Measurements from ENCODE around the gene LYSMD2.
A peak's percentile ranks its signal among the peaks of the same experiment; 100 is the strongest.

Gene LYSMD2

GRCh38 chr15:51718746-51719145 is 18.7 kb downstream of the LYSMD2 start:
- no peak for DNase-seq

- peak; percentile 38 to 39 for DNase-seq
These were observed 19.2 kb downstream of the LYSMD2 start for GRCh38 chr15:51718219-51718618.

- DNase-seq: no peak
These were observed 22.5 kb downstream of the LYSMD2 start for GRCh38 chr15:51714911-51715310.

GRCh38 chr15:51714162-51714561 is 23.3 kb downstream of the LYSMD2 start:
- no peak for DNase-seq

GRCh38 chr15:51709031-51709430 is 28.4 kb downstream of the LYSMD2 start:
- DNase-seq: no peak

GRCh38 chr15:51708013-51708412 is 29.4 kb downstream of the LYSMD2 start:
- no peak for DNase-seq

- no peak for DNase-seq
These were observed 30.4 kb downstream of the LYSMD2 start for GRCh38 chr15:51706926-51707608.

- no peak for DNase-seq
These were observed 31.2 kb downstream of the LYSMD2 start for GRCh38 chr15:51706291-51706690.

GRCh38 chr15:51702710-51703109 is 34.7 kb downstream of the LYSMD2 start:
- no peak for DNase-seq

GRCh38 chr15:51699373-51699772 is 38.1 kb downstream of the LYSMD2 start:
- no peak for DNase-seq

GRCh38 chr15:51697163-51697562 is 40.3 kb downstream of the LYSMD2 start:
- no peak for DNase-seq

- DNase-seq: no peak
These were observed 40.9 kb downstream of the LYSMD2 start for GRCh38 chr15:51696566-51696965.

GRCh38 chr15:51692154-51692553 is 45.3 kb downstream of the LYSMD2 start:
- DNase-seq: no peak

GRCh38 chr15:51688863-51689262 is 48.6 kb downstream of the LYSMD2 start:
- DNase-seq: no peak

GRCh38 chr15:51687565-51687964 is 49.9 kb downstream of the LYSMD2 start:
- no peak for DNase-seq

GRCh38 chr15:51681303-51681963 is 56.0 kb downstream of the LYSMD2 start, which contains the start of gene SCG3:
SCG3 (plus strand) TSS chr15:51681503; CDS start chr15:51681756, 253 bp downstream.
- DNase-seq: peak; percentile 38 to 68

GRCh38 chr15:51680321-51680720 is 57.1 kb downstream of the LYSMD2 start:
- no peak for DNase-seq

- no peak for DNase-seq
These were observed 59.4 kb downstream of the LYSMD2 start for GRCh38 chr15:51678096-51678495.

- no peak for DNase-seq
These were observed 60.0 kb downstream of the LYSMD2 start for GRCh38 chr15:51677452-51677851.

- DNase-seq: no peak
These were observed 60.4 kb downstream of the LYSMD2 start for GRCh38 chr15:51677021-51677420.

GRCh38 chr15:51675234-51675633 is 62.2 kb downstream of the LYSMD2 start:
- DNase-seq: no peak
